GM18867 (cell line): ENCODE data around the gene DLK1.

Source experiments
- ATAC-seq: cut with Tn5 transposase; IDR thresholded peaks from one replicate; pipeline ENCODE4 v1.9.1; 2021; ENCODE audit warnings: mild to moderate bottlenecking, moderate library complexity; ENCODE audit not compliant: unreplicated experiment

Gene DLK1

DNA sequence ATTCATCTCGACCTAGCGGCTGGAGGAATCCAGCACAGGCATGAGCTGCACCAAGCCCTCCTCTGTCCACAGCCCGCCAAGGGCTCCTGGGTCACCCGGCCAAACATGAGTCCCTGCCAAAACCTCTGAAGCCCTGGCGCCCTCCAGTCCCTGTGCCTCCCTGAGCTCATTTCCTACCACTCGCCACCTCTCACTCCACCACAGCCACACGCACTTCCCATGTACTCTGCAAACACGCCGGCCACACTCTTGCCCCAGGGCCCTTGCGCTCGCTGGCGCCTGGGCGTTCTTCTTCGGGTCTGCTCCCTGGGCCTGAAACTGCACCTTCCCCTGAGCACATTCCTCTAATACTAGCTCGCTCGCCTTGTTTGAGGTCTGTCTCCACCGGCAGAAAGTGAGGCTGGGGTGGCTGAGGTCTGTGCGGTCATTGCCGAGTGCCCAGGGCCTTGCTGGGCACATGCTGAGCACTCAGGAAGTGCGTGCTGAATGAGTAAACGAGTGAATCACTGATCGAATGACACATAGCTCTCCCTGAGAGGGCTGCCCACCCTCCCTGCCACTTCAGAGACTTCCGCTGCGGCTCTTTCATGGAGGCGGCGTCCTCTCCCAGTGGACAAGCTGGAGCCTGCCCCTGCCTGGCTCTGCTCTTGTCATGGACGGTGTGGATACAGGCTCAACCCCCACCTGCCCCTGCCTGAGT, 33.7 kb upstream of the DLK1 start:
- ATAC-seq, result no peak

GRCh38 chr14:100693877-100694578, 32.7 kb upstream of the DLK1 start:
- no peak for ATAC-seq

DNA sequence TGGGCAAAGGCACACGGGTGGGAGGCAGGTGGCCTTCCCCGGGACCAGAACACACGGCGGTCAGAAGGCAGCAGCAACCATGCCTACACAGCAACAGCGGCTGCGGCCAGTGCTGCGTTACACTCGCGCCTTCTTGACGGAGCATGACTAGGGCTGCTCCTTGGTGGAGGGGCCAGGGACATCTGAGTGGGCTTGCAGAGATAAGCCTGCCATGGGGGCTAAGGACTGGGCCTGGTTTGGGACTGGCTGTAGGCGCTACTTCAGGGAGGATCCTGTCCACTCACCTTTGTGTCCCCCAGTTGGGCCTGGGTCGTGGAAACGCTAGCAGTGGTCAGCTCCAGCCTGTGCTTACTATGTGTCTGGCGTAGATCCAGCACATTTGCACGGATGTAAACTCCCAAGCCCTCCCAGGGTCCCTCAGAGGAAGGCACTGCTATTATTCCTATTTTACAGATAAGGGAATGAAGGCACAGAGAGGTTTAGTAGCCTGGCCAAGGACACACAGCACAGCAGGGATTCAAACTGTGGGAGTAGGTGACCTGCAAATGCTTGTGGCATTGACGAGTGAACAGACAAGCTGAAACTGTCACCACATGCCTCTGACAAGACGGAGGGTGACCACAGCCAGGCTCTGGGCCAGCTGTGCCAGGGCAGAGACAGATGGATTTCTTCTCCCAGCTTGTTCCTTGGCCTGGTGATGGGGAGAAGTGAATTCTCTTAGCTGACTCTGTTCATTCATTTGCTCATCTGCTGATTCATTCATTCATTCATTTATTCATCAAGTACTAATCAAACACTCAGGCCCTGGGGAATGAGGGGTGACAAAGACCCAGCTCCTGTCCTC, 31.9 kb upstream of the DLK1 start:
- ATAC-seq, result no peak

- ATAC-seq, result no peak
Observed at GRCh38 chr14:100695423-100695738, 31.3 kb upstream of the DLK1 start.

- ATAC-seq, result no peak
Observed at GRCh38 chr14:100696008-100696407, 30.7 kb upstream of the DLK1 start.

- ATAC-seq, result no peak
Observed at GRCh38 chr14:100696590-100696989, 30.1 kb upstream of the DLK1 start.

- no peak for ATAC-seq
Observed at GRCh38 chr14:100698066-100698465, 28.6 kb upstream of the DLK1 start.

- no peak for ATAC-seq
Observed at GRCh38 chr14:100698666-100699448, 27.8 kb upstream of the DLK1 start.

- ATAC-seq, result no peak
Observed at GRCh38 chr14:100701314-100701713, 25.4 kb upstream of the DLK1 start.

- no peak for ATAC-seq
Observed at GRCh38 chr14:100702590-100702989, 24.1 kb upstream of the DLK1 start.

DNA sequence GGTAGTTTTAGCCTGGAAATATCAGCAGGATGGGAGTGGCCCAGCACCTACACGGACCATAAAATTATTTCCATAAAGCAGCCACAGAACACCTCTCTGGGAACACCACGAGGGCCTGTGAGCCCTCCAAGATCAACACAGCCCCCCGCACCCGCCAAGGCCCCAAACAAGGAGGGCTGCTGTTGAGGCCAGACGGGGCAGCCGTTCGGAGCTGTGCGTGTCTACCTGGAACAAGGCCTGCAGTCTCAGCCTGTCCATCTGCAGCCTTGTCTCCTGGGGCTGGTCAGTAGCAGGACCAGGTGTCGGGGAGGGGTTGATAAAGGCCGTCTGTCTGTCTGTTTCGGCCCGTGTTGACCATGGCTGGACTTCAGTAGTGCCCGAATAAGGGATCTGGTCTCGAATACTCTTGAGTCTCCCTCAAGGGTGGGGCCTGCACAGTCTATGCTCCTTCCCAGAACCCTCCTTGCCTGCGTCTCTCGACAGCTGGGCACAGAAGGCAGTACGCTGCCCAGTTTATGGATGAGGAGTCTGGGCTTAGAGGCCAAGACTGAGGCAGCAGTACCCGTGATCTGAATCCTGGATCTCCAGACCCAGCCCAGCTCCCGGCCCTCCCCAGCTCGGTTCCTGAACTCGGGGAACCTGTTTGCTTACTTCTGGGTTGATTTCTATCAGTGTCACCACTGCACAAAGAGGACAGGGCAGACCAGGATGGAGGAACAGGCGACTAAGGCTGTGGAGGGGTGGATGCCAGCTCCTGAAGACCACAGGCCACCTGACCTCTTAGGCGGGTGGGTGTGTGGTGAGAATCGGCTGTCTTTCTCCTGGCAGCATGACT, 23.1 kb upstream of the DLK1 start:
- ATAC-seq, result no peak

- ATAC-seq, result no peak
Observed at GRCh38 chr14:100706200-100706599, 20.5 kb upstream of the DLK1 start.

DNA sequence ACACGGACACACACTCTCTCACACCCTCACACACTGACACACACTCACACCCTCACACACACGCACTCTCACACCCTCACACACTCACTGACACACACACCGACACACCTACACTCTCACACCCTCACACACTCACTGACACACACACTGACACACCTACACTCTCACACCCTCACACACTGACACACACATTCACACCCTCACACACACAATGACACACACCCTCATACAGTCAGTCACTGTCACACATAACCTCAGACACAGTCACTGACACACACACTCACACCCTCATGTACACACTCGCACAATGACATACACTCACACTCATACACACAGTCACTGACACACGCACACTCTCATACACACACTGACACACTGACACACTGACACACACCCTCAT, 19.8 kb upstream of the DLK1 start:
- ATAC-seq, result no peak

DNA sequence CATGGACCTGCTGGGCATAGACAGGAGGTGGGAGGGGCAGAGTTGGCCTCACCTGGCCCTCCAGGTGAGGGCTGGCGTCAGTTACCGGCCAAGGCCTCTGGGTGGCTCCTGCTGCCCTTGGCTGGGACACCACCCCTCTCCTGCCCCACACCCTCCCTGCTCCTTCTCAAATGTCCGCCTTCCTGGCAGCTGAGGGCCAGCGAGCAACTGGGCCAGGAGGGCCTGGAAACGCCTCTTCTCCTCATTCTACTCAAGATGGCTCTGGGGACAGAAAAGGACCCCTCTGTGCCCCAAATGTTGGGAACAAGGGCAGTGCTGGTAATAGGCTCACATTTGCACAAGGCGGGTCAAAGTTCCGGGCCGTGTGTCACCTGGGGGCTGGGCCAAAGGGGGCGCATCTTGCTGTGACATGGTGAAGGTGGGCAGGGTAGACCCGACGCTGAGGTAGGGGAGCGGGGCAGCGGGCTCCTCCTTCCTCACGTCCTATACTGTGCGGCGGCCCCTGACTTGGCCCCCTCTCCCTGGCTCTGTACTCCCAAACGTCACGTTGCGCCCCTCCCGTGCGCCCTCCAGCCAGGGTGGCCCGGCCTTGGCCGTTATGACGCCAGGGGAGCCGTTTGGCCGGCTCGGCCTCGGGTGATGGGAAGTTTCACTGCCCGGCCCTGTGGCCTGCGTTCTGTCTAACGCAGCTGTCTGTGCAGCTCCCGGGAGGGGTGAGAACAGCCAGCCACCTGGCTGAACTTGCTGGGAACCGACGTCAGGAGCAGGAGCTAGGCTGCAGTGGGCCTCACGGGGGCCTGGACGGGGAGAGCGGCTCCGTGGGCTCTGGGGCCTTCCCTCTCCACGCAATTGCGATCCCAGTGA, 18.0 kb upstream of the DLK1 start:
- no peak for ATAC-seq

GRCh38 chr14:100709289-100710284, 17.1 kb upstream of the DLK1 start:
- ATAC-seq, result no peak

GRCh38 chr14:100710391-100710790, 16.3 kb upstream of the DLK1 start:
- ATAC-seq, result no peak

- ATAC-seq, result no peak
Observed at GRCh38 chr14:100710826-100711462, 15.7 kb upstream of the DLK1 start.

- ATAC-seq, result no peak
Observed at GRCh38 chr14:100711493-100711892, 15.2 kb upstream of the DLK1 start.
